ENCODE measurements around the gene SLC66A1.

The SLC66A1 gene

DNA sequence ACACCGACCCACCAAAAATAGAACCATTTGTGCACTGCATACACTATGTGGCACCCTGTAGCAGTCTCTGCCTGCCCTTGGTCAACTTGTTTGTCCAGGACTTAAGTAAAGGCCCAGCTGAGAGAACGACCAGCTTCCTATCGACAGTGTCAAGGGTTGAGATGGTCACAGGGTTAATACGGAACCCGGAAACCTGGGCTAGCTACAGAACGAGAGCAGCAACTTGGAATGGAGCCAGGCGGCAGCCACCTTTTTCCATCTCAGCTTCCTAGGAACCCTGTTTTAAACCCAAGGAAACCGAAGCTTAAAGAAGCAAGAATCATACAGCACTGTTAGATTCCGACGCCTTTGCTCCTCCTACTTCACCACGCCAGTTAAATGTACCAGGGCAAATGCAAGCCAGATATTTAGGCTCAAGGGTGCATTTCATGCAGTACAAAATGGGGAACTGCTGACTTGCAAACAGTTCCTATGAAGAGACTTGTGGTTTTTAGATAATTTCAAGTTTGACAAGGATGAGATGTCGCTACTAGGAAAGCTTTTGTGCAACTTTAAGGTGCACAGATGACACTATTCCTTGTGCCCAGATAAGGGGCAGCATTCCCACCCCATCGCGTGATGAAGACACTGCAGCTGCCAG, 35.5 kb downstream of the SLC66A1 start:
- DNase-seq (ENCODE audit: low read depth in 1 of 2, low spot score in 1 of 2) = peak; percentile 53 to 68
- Histone ChIP-seq H3K27ac (replicated peaks) (peak overlapping the region; percentile 36), H3K27me3 (ENCODE audit: insufficient read depth, poor library complexity, severe bottlenecking) (no peaks in the 10 kb centered on the region), H3K4me3 (replicated peaks; ENCODE audit: insufficient read depth, low read length) (no peak overlapping the region)
- peak; percentile 98 for TF ChIP-seq SPI1 (IDR thresholded peaks at IDR 0.05; ENCODE audit: borderline replicate concordance, low read depth)
- no peak for TF ChIP-seq GABPA (IDR thresholded peaks at IDR 0.05; ENCODE audit: low read depth)

DNA sequence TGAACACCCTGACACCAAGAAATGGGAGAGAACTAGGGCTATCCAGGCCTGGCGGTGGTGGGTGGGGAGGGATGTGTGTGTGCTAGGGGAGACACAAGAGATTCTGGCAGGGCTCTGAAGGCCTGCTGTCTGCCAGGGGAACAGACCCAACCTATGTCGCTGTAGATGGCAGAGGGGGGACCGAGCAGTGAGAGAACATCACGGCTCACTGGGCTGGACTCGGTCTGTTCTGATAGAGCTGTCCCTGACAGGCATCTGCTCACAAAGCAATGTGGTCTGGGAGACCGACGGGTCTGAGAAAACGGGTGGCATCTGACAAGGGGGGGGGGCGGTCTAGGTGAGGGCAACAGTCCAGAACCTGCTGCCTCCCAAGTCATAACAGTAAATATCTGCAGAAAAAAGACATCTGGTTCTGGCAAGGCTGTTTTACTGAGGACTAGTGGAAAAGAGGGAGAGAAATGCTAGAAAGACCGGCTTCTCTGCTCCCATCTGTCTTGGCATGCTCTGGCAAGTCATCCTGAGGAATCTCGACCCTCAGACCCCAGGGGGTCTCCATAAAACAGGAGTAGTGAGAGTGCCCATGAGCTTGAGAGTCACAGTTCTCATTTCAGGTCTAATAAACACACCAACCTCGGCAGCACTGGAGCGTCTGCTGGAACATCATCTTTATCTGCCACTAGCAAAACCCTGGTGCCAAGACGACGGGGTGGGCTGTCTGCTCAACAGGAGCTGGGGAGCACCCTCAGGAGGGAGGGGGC, 36.5 kb downstream of the SLC66A1 start:
- Histone ChIP-seq H3K4me3 (replicated peaks; ENCODE audit: insufficient read depth, low read length) (no peak overlapping the region), H3K27ac (replicated peaks) (peak overlapping the region; percentile 18; the same call in 1 of the 2 replicates), H3K27me3 (ENCODE audit: insufficient read depth, poor library complexity, severe bottlenecking) (no peaks in the 10 kb centered on the region)
- TF ChIP-seq, protein P1, sequence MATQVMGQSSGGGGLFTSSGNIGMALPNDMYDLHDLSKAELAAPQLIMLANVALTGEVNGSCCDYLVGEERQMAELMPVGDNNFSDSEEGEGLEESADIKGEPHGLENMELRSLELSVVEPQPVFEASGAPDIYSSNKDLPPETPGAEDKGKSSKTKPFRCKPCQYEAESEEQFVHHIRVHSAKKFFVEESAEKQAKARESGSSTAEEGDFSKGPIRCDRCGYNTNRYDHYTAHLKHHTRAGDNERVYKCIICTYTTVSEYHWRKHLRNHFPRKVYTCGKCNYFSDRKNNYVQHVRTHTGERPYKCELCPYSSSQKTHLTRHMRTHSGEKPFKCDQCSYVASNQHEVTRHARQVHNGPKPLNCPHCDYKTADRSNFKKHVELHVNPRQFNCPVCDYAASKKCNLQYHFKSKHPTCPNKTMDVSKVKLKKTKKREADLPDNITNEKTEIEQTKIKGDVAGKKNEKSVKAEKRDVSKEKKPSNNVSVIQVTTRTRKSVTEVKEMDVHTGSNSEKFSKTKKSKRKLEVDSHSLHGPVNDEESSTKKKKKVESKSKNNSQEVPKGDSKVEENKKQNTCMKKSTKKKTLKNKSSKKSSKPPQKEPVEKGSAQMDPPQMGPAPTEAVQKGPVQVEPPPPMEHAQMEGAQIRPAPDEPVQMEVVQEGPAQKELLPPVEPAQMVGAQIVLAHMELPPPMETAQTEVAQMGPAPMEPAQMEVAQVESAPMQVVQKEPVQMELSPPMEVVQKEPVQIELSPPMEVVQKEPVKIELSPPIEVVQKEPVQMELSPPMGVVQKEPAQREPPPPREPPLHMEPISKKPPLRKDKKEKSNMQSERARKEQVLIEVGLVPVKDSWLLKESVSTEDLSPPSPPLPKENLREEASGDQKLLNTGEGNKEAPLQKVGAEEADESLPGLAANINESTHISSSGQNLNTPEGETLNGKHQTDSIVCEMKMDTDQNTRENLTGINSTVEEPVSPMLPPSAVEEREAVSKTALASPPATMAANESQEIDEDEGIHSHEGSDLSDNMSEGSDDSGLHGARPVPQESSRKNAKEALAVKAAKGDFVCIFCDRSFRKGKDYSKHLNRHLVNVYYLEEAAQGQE (IDR thresholded peaks at IDR 0.05; ENCODE audit: insufficient replicate concordance, low read depth) = no peak
- TF ChIP-seq GABPA (IDR thresholded peaks at IDR 0.05; ENCODE audit: low read depth) (no peak), POLR2AphosphoS5 (IDR thresholded peaks at IDR 0.05; ENCODE audit: low read depth) (no peak), SPI1 (IDR thresholded peaks at IDR 0.05; ENCODE audit: borderline replicate concordance, low read depth) (no peak)
- TF ChIP-seq, protein P2, sequence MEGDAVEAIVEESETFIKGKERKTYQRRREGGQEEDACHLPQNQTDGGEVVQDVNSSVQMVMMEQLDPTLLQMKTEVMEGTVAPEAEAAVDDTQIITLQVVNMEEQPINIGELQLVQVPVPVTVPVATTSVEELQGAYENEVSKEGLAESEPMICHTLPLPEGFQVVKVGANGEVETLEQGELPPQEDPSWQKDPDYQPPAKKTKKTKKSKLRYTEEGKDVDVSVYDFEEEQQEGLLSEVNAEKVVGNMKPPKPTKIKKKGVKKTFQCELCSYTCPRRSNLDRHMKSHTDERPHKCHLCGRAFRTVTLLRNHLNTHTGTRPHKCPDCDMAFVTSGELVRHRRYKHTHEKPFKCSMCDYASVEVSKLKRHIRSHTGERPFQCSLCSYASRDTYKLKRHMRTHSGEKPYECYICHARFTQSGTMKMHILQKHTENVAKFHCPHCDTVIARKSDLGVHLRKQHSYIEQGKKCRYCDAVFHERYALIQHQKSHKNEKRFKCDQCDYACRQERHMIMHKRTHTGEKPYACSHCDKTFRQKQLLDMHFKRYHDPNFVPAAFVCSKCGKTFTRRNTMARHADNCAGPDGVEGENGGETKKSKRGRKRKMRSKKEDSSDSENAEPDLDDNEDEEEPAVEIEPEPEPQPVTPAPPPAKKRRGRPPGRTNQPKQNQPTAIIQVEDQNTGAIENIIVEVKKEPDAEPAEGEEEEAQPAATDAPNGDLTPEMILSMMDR (IDR thresholded peaks at IDR 0.05; ENCODE audit: insufficient read depth, low read length) = no peak
- no peak for DNase-seq (ENCODE audit: low read depth in 1 of 2, low spot score in 1 of 2)

DNA sequence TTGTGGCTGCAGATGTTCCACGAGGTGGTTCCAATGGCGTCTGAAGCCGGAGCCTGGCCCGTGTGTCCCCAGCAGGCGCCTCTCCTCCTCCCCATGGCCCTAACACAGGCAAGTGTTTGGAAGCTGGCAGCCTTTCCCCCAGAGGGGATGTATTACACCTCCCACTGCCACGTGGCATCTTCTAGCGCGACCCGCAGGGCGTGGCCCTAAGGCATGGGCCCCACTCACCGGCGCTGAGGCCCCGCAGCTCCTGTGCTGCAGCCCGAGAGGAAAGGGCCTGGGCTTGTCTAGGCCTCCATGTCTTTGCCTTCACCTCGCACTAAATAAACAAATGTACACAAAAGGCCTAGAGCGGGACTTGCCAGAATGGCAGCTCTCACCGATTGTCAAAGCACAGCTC, 37.9 kb downstream of the SLC66A1 start:
- TF ChIP-seq, protein P1 (IDR thresholded peaks at IDR 0.05; ENCODE audit: insufficient replicate concordance, low read depth) = no peak
- no peak for TF ChIP-seq SPI1 (IDR thresholded peaks at IDR 0.05; ENCODE audit: borderline replicate concordance, low read depth)
- TF ChIP-seq POLR2AphosphoS5 (IDR thresholded peaks at IDR 0.05; ENCODE audit: low read depth) = no peak
- TF ChIP-seq, protein P2 (IDR thresholded peaks at IDR 0.05; ENCODE audit: insufficient read depth, low read length) = no peak
- TF ChIP-seq GABPA (IDR thresholded peaks at IDR 0.05; ENCODE audit: low read depth) = no peak
- no peak overlapping the region for H3K4me3 ChIP-seq (replicated peaks; ENCODE audit: insufficient read depth, low read length)
- no peak overlapping the region for H3K27ac ChIP-seq (replicated peaks)
- no peaks in the 10 kb centered on the region for H3K27me3 ChIP-seq (ENCODE audit: insufficient read depth, poor library complexity, severe bottlenecking)
- DNase-seq (ENCODE audit: low read depth in 1 of 2, low spot score in 1 of 2) = no peak

GRCh38 chr1:19350566-19350965, 38.4 kb downstream of the SLC66A1 start:
- Histone ChIP-seq H3K27ac (replicated peaks) (no peak overlapping the region), H3K4me3 (replicated peaks; ENCODE audit: insufficient read depth, low read length) (no peak overlapping the region), H3K27me3 (ENCODE audit: insufficient read depth, poor library complexity, severe bottlenecking) (no peaks in the 10 kb centered on the region)
- TF ChIP-seq SPI1 (IDR thresholded peaks at IDR 0.05; ENCODE audit: borderline replicate concordance, low read depth) = no peak
- DNase-seq (ENCODE audit: low read depth in 1 of 2, low spot score in 1 of 2) = no peak

Measured in HL-60 (cell line).